ENCODE results near the gene KCNK2. TPM values are rescaled to one million over a fixed set of nuclear protein-coding genes. Genes with fewer than 3 reads are reported as not detected.

KCNK2 gene
- total and polyA plus RNA-seq, 10 of the 15 experiments (the other 5 are each of a cell fraction or from before 2014, with no cell fraction given): 0.04 to 0.13 (median 0.08) TPM; not detected in 4

DNA sequence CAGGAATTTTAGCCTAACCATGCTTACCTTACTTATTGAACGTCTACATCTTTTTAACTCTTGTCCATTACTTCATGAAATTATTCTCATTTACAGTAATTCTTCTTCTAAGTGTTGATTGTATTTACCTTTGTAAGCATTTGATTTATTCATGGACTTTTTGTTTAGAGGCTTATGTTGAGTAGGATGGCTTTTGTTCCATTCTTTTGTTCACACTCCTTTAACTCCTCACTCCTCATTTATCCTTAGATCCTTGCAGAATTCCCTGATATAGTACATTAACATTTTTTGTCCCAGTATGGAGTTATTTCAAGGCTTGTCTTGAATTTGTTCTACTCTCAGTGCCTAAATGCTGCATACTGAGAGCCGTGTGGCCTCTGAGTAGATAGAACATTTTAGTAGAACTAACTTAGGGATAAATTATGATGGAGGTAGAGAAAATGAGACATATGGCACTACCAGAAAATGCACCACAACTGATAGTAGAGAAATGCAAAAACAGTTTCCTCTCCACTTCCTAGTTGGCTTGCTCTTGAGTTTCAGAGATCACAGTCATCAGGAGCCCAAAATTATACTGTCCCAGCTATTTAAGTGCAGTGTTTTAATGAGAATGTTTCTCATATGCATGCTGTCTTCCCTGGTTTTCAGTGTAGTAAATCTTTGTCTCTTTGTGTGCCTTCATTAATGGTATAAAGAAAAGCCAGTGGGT, 69.5 kb downstream of the KCNK2 start:
- no peaks in the 10 kb centered on the region for H3K79me2 ChIP-seq (ENCODE audit: control insufficient read depth, insufficient read depth, low read length)
- no peaks in the 10 kb centered on the region for H3K4me1 ChIP-seq (ENCODE audit: control insufficient read depth, insufficient read depth, low read length)
- no peaks in the 10 kb centered on the region for H4K20me1 ChIP-seq (ENCODE audit: control insufficient read depth, insufficient read depth)
- no peak overlapping the region for H3K4me2 ChIP-seq (ENCODE audit: control insufficient read depth, insufficient read depth)
- ChIA-PET RAD21 (ENCODE audit: unreplicated experiment) (no interaction called here), POLR2A (no interaction called here), CTCF (no interaction called here), SMC1A (ENCODE audit: uncharacterized antibody, unreplicated experiment) (interaction anchor here (0.5 kb wide), 1 partner anchor 359 kb away, joined by 3 read pairs; no protein-coding TSS in a partner anchor)
- no peak overlapping the region for H3K9ac ChIP-seq (ENCODE audit: control insufficient read depth, insufficient read depth, low read length)
- no peak overlapping the region for H3K4me3 ChIP-seq
- no TSS peak for BruUV-seq (replicated peaks)
- WGBS (ENCODE audit: insufficient coverage, insufficient replicate concordance, low lambda C conversion rate, missing lambda C conversion rate): 0% methylated on average over 2 of the region's 2 CpGs
- TF ChIP-seq, protein P1, sequence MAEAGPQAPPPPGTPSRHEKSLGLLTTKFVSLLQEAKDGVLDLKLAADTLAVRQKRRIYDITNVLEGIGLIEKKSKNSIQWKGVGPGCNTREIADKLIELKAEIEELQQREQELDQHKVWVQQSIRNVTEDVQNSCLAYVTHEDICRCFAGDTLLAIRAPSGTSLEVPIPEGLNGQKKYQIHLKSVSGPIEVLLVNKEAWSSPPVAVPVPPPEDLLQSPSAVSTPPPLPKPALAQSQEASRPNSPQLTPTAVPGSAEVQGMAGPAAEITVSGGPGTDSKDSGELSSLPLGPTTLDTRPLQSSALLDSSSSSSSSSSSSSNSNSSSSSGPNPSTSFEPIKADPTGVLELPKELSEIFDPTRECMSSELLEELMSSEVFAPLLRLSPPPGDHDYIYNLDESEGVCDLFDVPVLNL (IDR thresholded peaks at IDR 0.05; ENCODE audit: low read depth, low read length): no peak
- TF ChIP-seq IKZF1 (conservative IDR thresholded peaks at IDR 0.05) (no peak), SIN3A (IDR thresholded peaks at IDR 0.05; ENCODE audit: low read depth, low read length) (no peak), BACH1 (IDR thresholded peaks at IDR 0.05; ENCODE audit: borderline replicate concordance) (no peak), MEF2A (IDR thresholded peaks at IDR 0.05; ENCODE audit: insufficient read depth, low read depth, low read length) (no peak), ZNF274 (IDR thresholded peaks at IDR 0.05; ENCODE audit: insufficient read depth, insufficient read length) (no peak), PML (IDR thresholded peaks at IDR 0.05; ENCODE audit: low read length) (no peak), RELA (IDR thresholded peaks at IDR 0.05; ENCODE audit: borderline replicate concordance, partially characterized antibody) (no peak), RBBP5 (conservative IDR thresholded peaks at IDR 0.05) (no peak), POLR2AphosphoS2 (IDR thresholded peaks at IDR 0.05; ENCODE audit: low read depth, low read length) (no peak), SRF (IDR thresholded peaks at IDR 0.05; ENCODE audit: low read depth in 2 of 2, low read length in 2 of 2) (no peak), YY1 (IDR thresholded peaks at IDR 0.05; ENCODE audit: low read depth, low read length) (no peak), POU2F2 (IDR thresholded peaks at IDR 0.05; ENCODE audit: borderline replicate concordance, low read depth, low read length) (no peak), NR2C1 (IDR thresholded peaks at IDR 0.05) (no peak)
- TF ChIP-seq, protein P2, sequence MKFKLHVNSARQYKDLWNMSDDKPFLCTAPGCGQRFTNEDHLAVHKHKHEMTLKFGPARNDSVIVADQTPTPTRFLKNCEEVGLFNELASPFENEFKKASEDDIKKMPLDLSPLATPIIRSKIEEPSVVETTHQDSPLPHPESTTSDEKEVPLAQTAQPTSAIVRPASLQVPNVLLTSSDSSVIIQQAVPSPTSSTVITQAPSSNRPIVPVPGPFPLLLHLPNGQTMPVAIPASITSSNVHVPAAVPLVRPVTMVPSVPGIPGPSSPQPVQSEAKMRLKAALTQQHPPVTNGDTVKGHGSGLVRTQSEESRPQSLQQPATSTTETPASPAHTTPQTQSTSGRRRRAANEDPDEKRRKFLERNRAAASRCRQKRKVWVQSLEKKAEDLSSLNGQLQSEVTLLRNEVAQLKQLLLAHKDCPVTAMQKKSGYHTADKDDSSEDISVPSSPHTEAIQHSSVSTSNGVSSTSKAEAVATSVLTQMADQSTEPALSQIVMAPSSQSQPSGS (IDR thresholded peaks at IDR 0.05; ENCODE audit: low read length): no peak
- TF ChIP-seq, protein P3, sequence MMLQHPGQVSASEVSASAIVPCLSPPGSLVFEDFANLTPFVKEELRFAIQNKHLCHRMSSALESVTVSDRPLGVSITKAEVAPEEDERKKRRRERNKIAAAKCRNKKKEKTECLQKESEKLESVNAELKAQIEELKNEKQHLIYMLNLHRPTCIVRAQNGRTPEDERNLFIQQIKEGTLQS (IDR thresholded peaks at IDR 0.05; ENCODE audit: borderline replicate concordance, extremely low read depth, low read depth, low read length): no peak
- TF ChIP-seq, protein P4, sequence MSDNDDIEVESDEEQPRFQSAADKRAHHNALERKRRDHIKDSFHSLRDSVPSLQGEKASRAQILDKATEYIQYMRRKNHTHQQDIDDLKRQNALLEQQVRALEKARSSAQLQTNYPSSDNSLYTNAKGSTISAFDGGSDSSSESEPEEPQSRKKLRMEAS (IDR thresholded peaks at IDR 0.05; ENCODE audit: low read depth, low read length): no peak
- no peaks in the 10 kb centered on the region for H3K9me3 ChIP-seq (replicated peaks; ENCODE audit: control insufficient read depth, insufficient read depth, low read length)
- no peak overlapping the region for H2AFZ ChIP-seq (ENCODE audit: control insufficient read depth, low read depth, low read length)
- intact Hi-C loops (cut with micrococcal nuclease; ENCODE audit: unreplicated experiment) (no loop called here), in situ Hi-C loops (cut with MboI) (no loop called here)
- no peaks in the 10 kb centered on the region for H3K27me3 ChIP-seq (replicated peaks in 1 of 2; ENCODE audit: control insufficient read depth in 2 of 2, insufficient read depth in 2 of 2, low read length in 1 of 2)
- ATAC-seq (no peak), FAIRE-seq (no peak), DNase-seq (ENCODE audit: low read depth, low spot score) (no peak)
- H3K36me3 ChIP-seq (ENCODE audit: control insufficient read depth in 2 of 2, insufficient read depth in 2 of 2, low read length in 1 of 2): no peaks in the 10 kb centered on the region
- H3K27ac ChIP-seq (ENCODE audit: control insufficient read depth, insufficient read depth): no peak overlapping the region

Measured in GM12878 (cell line).